ENCODE data around the gene LUC7L2. TPM values are rescaled to one million over a fixed set of nuclear protein-coding genes. Genes with fewer than 3 reads are reported as not detected.
"Not testable (repeated sequence)": the region's sequence is repeated elsewhere in the genome, so short reads cannot be mapped to it uniquely, and the experiment has no call there.

Gene LUC7L2
- total and polyA plus RNA-seq, 8 donors, result 20.5 to 133 (median 60.6) TPM

- Histone ChIP-seq H3K27ac (no peak overlapping the region), H3K4me1 (peaks cover 0 to 5% (median 2%) of the 10 kb centered on the region in 4 donors), H3K4me3 (no peak overlapping the region), H3K9me3 (no peaks in the 10 kb centered on the region), H3K27me3 (no peaks in the 10 kb centered on the region), H3K36me3 (no peaks in the 10 kb centered on the region)
- intact Hi-C loops (cut with DNase I; ENCODE audit: low total_unique reads), result no loop called here
- DNase-seq, result no peak
- TF ChIP-seq CTCF (IDR thresholded peaks at IDR 0.05), result no peak
- TF ChIP-seq POLR2A (IDR thresholded peaks at IDR 0.05), result no peak
- no peak for TF ChIP-seq EP300 (IDR thresholded peaks at IDR 0.05)
- no peak for TF ChIP-seq POLR2AphosphoS5 (IDR thresholded peaks at IDR 0.05)
- 34 to 58% (median 40%) methylated on average over 8 to 20 of the region's 20 CpGs for WGBS, 5 donors
Observed at GRCh38 chr7:139453673-139454321, 94.1 kb downstream of the LUC7L2 start.

- 79 to 88% (median 82%) methylated on average over 4 of the region's 4 CpGs for WGBS, 5 donors
- intact Hi-C loops (cut with DNase I; ENCODE audit: low total_unique reads), result no loop called here
Observed at GRCh38 chr7:139455789-139456188, 96.1 kb downstream of the LUC7L2 start.

GRCh38 chr7:139456511-139456910 lies 96.8 kb downstream of the LUC7L2 start:
- H3K4me3 ChIP-seq, result no peak overlapping the region
- 89 to 95% (median 94%) methylated on average over 8 of the region's 8 CpGs for WGBS, 5 donors
- peaks cover 0 to 5% (median 2%) of the 10 kb centered on the region in 4 donors for H3K4me1 ChIP-seq
- no peaks in the 10 kb centered on the region for H3K27me3 ChIP-seq
- no peak for DNase-seq
- no peak overlapping the region for H3K27ac ChIP-seq
- TF ChIP-seq EP300 (IDR thresholded peaks at IDR 0.05), result no peak
- no peak for TF ChIP-seq CTCF (IDR thresholded peaks at IDR 0.05)
- TF ChIP-seq POLR2A (IDR thresholded peaks at IDR 0.05), result no peak
- no peak for TF ChIP-seq POLR2AphosphoS5 (IDR thresholded peaks at IDR 0.05)
- intact Hi-C loops (cut with DNase I; ENCODE audit: low total_unique reads), result no loop called here
- no peaks in the 10 kb centered on the region for H3K9me3 ChIP-seq
- H3K36me3 ChIP-seq, result no peaks in the 10 kb centered on the region

More at GRCh38 chr7:139455789-139456188, 96.1 kb downstream of the LUC7L2 start:
- Histone ChIP-seq H3K27me3 (no peaks in the 10 kb centered on the region), H3K9me3 (no peaks in the 10 kb centered on the region), H3K36me3 (no peaks in the 10 kb centered on the region), H3K27ac (no peak overlapping the region), H3K4me1 (peaks cover 0 to 5% (median 2%) of the 10 kb centered on the region in 4 donors), H3K4me3 (no peak overlapping the region)
- DNase-seq, result no peak
- no peak for TF ChIP-seq EP300 (IDR thresholded peaks at IDR 0.05)

GRCh38 chr7:139457153-139457946 lies 97.7 kb downstream of the LUC7L2 start:
- WGBS, 5 donors, result 67 to 82% (median 75%) methylated on average over 14 to 15 of the region's 15 CpGs
- no peaks in the 10 kb centered on the region for H3K9me3 ChIP-seq
- peaks cover 0 to 5% (median 2%) of the 10 kb centered on the region in 4 donors for H3K4me1 ChIP-seq
- H3K27ac ChIP-seq, result no peak overlapping the region
- intact Hi-C loops (cut with DNase I; ENCODE audit: low total_unique reads), result no loop called here
- no peak for DNase-seq
- no peak for TF ChIP-seq POLR2AphosphoS5 (IDR thresholded peaks at IDR 0.05)
- TF ChIP-seq POLR2A (IDR thresholded peaks at IDR 0.05), result no peak
- no peak for TF ChIP-seq CTCF (IDR thresholded peaks at IDR 0.05)
- no peak for TF ChIP-seq EP300 (IDR thresholded peaks at IDR 0.05)
- no peaks in the 10 kb centered on the region for H3K27me3 ChIP-seq
- no peaks in the 10 kb centered on the region for H3K36me3 ChIP-seq
- no peak overlapping the region for H3K4me3 ChIP-seq

GRCh38 chr7:139463421-139463820 lies 103.7 kb downstream of the LUC7L2 start:
- H3K27ac ChIP-seq; DNase-seq; H3K36me3 ChIP-seq; H3K4me3 ChIP-seq; H3K4me1 ChIP-seq; H3K27me3 ChIP-seq; H3K9me3 ChIP-seq; intact Hi-C loops (cut with DNase I; ENCODE audit: low total_unique reads): not testable (repeated sequence)
- WGBS, 5 donors, result 94 to 98% (median 96%) methylated on average over 12 of the region's 12 CpGs

- DNase-seq; H3K4me3 ChIP-seq; H3K4me1 ChIP-seq; H3K27me3 ChIP-seq; H3K9me3 ChIP-seq; H3K36me3 ChIP-seq; intact Hi-C loops (cut with DNase I; ENCODE audit: low total_unique reads); H3K27ac ChIP-seq: not testable (repeated sequence)
- WGBS, 5 donors, result 90 to 99% (median 92%) methylated on average over 4 of the region's 4 CpGs
Observed at GRCh38 chr7:139464511-139464910, 104.8 kb downstream of the LUC7L2 start.

GRCh38 chr7:139465072-139465471 lies 105.4 kb downstream of the LUC7L2 start:
- H3K4me3 ChIP-seq; H3K27ac ChIP-seq; H3K4me1 ChIP-seq; DNase-seq; intact Hi-C loops (cut with DNase I; ENCODE audit: low total_unique reads); H3K9me3 ChIP-seq; H3K27me3 ChIP-seq; H3K36me3 ChIP-seq: not testable (repeated sequence)
- WGBS, 5 donors, result 95 to 100% (median 96%) methylated on average over 10 of the region's 10 CpGs

- H3K27me3 ChIP-seq; H3K36me3 ChIP-seq; H3K4me1 ChIP-seq; H3K4me3 ChIP-seq; H3K9me3 ChIP-seq; intact Hi-C loops (cut with DNase I; ENCODE audit: low total_unique reads); H3K27ac ChIP-seq; DNase-seq: not testable (repeated sequence)
- 80 to 90% (median 84%) methylated on average over 7 of the region's 7 CpGs for WGBS, 5 donors
Observed at GRCh38 chr7:139467729-139468128, 108.0 kb downstream of the LUC7L2 start.
